ENCODE results near the gene LMX1B.

DNA sequence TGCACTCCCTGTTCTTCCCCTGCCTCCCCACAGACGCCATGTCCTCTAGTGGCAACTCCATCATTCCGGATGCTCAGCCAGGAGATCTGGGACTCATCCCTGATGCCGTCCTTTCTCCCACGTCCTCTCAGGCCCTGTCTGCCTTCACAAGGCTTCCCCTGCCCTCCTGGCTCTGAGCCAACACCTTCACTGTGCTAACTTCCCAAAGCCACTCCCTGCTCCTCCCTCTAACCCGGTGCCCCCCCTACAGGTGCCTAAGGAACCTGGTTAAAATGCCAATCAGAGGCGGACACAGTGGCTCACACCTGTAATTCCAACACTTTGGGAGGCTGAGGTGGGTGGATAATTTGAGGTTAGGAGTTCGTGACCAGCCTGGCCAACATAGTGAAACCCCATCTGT lies 67.6 kb downstream of the LMX1B start:
- TF ChIP-seq ZNF175 (tag by site-specific recombination; IDR thresholded peaks at IDR 0.05): no peak
- TF ChIP-seq ZNF660 (tag by site-specific recombination; IDR thresholded peaks at IDR 0.05): no peak
- TF ChIP-seq KLF9 (tag by site-specific recombination; IDR thresholded peaks at IDR 0.05; ENCODE audit: low read depth): no peak
- TF ChIP-seq, protein P1, sequence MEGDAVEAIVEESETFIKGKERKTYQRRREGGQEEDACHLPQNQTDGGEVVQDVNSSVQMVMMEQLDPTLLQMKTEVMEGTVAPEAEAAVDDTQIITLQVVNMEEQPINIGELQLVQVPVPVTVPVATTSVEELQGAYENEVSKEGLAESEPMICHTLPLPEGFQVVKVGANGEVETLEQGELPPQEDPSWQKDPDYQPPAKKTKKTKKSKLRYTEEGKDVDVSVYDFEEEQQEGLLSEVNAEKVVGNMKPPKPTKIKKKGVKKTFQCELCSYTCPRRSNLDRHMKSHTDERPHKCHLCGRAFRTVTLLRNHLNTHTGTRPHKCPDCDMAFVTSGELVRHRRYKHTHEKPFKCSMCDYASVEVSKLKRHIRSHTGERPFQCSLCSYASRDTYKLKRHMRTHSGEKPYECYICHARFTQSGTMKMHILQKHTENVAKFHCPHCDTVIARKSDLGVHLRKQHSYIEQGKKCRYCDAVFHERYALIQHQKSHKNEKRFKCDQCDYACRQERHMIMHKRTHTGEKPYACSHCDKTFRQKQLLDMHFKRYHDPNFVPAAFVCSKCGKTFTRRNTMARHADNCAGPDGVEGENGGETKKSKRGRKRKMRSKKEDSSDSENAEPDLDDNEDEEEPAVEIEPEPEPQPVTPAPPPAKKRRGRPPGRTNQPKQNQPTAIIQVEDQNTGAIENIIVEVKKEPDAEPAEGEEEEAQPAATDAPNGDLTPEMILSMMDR (tag by site-specific recombination; IDR thresholded peaks at IDR 0.05): 0 out of 2 replicates have a peak, but pooled peaks have one; percentile 17
- TF ChIP-seq, protein P2, sequence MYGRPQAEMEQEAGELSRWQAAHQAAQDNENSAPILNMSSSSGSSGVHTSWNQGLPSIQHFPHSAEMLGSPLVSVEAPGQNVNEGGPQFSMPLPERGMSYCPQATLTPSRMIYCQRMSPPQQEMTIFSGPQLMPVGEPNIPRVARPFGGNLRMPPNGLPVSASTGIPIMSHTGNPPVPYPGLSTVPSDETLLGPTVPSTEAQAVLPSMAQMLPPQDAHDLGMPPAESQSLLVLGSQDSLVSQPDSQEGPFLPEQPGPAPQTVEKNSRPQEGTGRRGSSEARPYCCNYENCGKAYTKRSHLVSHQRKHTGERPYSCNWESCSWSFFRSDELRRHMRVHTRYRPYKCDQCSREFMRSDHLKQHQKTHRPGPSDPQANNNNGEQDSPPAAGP (tag by site-specific recombination; IDR thresholded peaks at IDR 0.05): no peak
- TF ChIP-seq ZNF354C (tag by site-specific recombination; IDR thresholded peaks at IDR 0.05; ENCODE audit: borderline replicate concordance, low read depth): no peak
- TF ChIP-seq, protein P3, sequence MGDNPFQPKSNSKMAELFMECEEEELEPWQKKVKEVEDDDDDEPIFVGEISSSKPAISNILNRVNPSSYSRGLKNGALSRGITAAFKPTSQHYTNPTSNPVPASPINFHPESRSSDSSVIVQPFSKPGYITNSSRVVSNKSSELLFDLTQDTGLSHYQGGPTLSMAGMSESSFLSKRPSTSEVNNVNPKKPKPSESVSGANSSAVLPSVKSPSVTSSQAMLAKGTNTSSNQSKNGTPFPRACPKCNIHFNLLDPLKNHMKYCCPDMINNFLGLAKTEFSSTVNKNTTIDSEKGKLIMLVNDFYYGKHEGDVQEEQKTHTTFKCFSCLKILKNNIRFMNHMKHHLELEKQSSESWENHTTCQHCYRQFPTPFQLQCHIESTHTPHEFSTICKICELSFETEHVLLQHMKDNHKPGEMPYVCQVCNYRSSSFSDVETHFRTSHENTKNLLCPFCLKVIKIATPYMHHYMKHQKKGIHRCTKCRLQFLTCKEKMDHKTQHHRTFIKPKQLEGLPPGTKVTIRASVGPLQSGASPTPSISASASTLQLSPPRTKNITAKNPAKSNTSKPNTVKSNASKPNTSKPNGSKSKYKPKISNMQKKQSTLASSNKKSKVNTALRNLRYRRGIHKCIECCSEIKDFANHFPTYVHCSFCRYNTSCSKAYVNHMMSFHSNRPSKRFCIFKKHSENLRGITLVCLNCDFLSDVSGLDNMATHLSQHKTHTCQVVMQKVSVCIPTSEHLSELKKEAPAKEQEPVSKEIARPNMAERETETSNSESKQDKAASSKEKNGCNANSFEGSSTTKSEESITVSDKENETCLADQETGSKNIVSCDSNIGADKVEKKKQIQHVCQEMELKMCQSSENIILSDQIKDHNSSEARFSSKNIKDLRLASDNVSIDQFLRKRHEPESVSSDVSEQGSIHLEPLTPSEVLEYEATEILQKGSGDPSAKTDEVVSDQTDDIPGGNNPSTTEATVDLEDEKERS (tag by site-specific recombination; IDR thresholded peaks at IDR 0.05): no peak
- TF ChIP-seq, protein P4, sequence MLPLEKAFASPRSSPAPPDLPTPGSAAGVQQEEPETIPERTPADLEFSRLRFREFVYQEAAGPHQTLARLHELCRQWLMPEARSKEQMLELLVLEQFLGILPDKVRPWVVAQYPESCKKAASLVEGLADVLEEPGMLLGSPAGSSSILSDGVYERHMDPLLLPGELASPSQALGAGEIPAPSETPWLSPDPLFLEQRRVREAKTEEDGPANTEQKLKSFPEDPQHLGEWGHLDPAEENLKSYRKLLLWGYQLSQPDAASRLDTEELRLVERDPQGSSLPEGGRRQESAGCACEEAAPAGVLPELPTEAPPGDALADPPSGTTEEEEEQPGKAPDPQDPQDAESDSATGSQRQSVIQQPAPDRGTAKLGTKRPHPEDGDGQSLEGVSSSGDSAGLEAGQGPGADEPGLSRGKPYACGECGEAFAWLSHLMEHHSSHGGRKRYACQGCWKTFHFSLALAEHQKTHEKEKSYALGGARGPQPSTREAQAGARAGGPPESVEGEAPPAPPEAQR (tag by site-specific recombination; IDR thresholded peaks at IDR 0.05): no peak

Measured in HEK293 (cell line).